PFSK-1 (cell line): ENCODE data around the gene TSBP1.

Experiments used
- FOXP2 ChIP-seq: optimal IDR thresholded peaks from 2 replicates; pipeline ENCODE3; 2011; ENCODE audit warnings: borderline replicate concordance, control low read depth, inconsistent platforms; ENCODE audit not compliant: insufficient read depth; ENCODE audit errors: extremely low read length, extremely low read depth
- POLR2AphosphoS5 ChIP-seq: IDR thresholded peaks from 2 replicates; pipeline ENCODE4 v1.6.1; 2012; ENCODE audit warnings: low read depth, mild to moderate bottlenecking, control low read depth, low read length, moderate library complexity
- REST ChIP-seq, 2 experiments: IDR thresholded peaks; 2 replicates each; pipeline versions ENCODE4 v1.6.1 to v1.8.0; 2011 to 2012; ENCODE audit warnings: low read depth in 2 of 2, low read length in 2 of 2, control low read depth in 1 of 2, inconsistent platforms in 1 of 2, mild to moderate bottlenecking in 1 of 2, moderate library complexity in 1 of 2; ENCODE audit not compliant: insufficient read depth in 1 of 2
- SIN3A ChIP-seq: IDR thresholded peaks from 2 replicates; pipeline ENCODE4 v1.6.1; 2012; ENCODE audit warnings: mild to moderate bottlenecking, low read length, moderate library complexity, borderline replicate concordance; ENCODE audit not compliant: insufficient read depth
- TAF1 ChIP-seq: IDR thresholded peaks from 2 replicates; pipeline ENCODE4 v1.6.1; 2012; ENCODE audit warnings: low read length, control low read depth, borderline replicate concordance; ENCODE audit not compliant: insufficient read depth

TSBP1 gene

GRCh38 chr6:32288426-32288825 is 83.3 kb downstream of the TSBP1 start:
- TF ChIP-seq SIN3A (no peak), FOXP2 (no peak), TAF1 (no peak), POLR2AphosphoS5 (no peak), REST (IDR thresholded peaks at IDR 0.05; ENCODE audit: insufficient read depth in 1 of 2, low read depth in 2 of 2, low read length in 2 of 2) (no peak)

GRCh38 chr6:32271429-32271828 is 100.3 kb downstream of the TSBP1 start:
- TF ChIP-seq POLR2AphosphoS5: no peak
- TF ChIP-seq FOXP2: no peak
- TF ChIP-seq TAF1: no peak
- TF ChIP-seq SIN3A: no peak
- TF ChIP-seq REST (IDR thresholded peaks at IDR 0.05; ENCODE audit: insufficient read depth in 1 of 2, low read depth in 2 of 2, low read length in 2 of 2): no peak

- TF ChIP-seq FOXP2 (no peak), REST (IDR thresholded peaks at IDR 0.05; ENCODE audit: insufficient read depth in 1 of 2, low read depth in 2 of 2, low read length in 2 of 2) (no peak), POLR2AphosphoS5 (no peak), TAF1 (no peak), SIN3A (no peak)
Measured at GRCh38 chr6:32267035-32267434, 104.7 kb downstream of the TSBP1 start.

- no peak for TF ChIP-seq REST (IDR thresholded peaks at IDR 0.05; ENCODE audit: insufficient read depth in 1 of 2, low read depth in 2 of 2, low read length in 2 of 2)
- no peak for TF ChIP-seq POLR2AphosphoS5
- no peak for TF ChIP-seq FOXP2
Measured at GRCh38 chr6:32255199-32256153, 116.2 kb downstream of the TSBP1 start.
